Transverse colon (tissue), 3 donors: ENCODE results near the gene RTTN.

ENCODE experiments used
- POLR2A ChIP-seq: fragments of 450-650 bp; IDR thresholded peaks from one replicate; pipeline ENCODE4 v1.6.1; 2016; ENCODE audit warnings: antibody characterized with exemption, mild to moderate bottlenecking, moderate library complexity
- TF ChIP-seq, protein P1 (sequence below), 5 experiments: fragments of 200-600 bp in 3 of 5; fragments of 450-650 bp in 2 of 5; sonication (generic) in 3 of 5; IDR thresholded peaks; 1 replicate in 2 of 5; 2 replicates in 3 of 5; pipeline ENCODE4 v1.5.1; 2016 to 2017; ENCODE audit warnings: antibody characterized with exemption in 5 of 5, inconsistent platforms in 3 of 5, mild to moderate bottlenecking in 2 of 5, moderate library complexity in 1 of 5

- TF ChIP-seq, protein P1, sequence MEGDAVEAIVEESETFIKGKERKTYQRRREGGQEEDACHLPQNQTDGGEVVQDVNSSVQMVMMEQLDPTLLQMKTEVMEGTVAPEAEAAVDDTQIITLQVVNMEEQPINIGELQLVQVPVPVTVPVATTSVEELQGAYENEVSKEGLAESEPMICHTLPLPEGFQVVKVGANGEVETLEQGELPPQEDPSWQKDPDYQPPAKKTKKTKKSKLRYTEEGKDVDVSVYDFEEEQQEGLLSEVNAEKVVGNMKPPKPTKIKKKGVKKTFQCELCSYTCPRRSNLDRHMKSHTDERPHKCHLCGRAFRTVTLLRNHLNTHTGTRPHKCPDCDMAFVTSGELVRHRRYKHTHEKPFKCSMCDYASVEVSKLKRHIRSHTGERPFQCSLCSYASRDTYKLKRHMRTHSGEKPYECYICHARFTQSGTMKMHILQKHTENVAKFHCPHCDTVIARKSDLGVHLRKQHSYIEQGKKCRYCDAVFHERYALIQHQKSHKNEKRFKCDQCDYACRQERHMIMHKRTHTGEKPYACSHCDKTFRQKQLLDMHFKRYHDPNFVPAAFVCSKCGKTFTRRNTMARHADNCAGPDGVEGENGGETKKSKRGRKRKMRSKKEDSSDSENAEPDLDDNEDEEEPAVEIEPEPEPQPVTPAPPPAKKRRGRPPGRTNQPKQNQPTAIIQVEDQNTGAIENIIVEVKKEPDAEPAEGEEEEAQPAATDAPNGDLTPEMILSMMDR (IDR thresholded peaks at IDR 0.05), result no peak
- TF ChIP-seq POLR2A, result no peak
These were observed 55.7 kb downstream of the RTTN start for GRCh38 chr18:70149616-70150301.
